Measurements from ENCODE around the gene KPNA3. TPM values are rescaled to one million over a fixed set of nuclear protein-coding genes. Genes with fewer than 3 reads are reported as not detected.

KPNA3 gene
- total and polyA plus RNA-seq, 2 experiments from 2014 or later, result 29.8 to 36.4 TPM

DNA sequence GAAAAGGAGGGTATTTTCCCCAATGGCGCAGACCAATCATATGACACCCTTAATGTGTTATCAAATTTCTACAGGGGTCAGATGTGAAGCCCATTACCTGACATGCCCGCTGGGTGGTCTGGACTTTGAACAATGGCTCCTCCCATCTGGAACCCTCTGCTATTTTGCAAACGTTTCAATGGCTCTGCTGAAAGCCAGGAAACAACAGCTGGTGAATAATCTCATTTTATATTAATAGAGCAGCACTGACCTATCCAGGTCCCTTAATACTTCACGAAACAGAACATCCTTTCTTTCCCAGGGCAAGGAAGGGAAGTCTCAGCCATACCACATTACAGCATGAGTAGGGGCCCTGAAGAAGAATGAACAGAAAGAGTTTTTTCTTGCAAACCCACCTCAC lies 20.3 kb upstream of the KPNA3 start:
- no peaks in the 10 kb centered on the region for H4K20me1 ChIP-seq (ENCODE audit: insufficient read depth)
- peaks cover 11% of the 10 kb centered on the region for H3K4me1 ChIP-seq (ENCODE audit: insufficient read depth)
- no peak overlapping the region for H2AFZ ChIP-seq
- H3F3A ChIP-seq (ENCODE audit: insufficient read depth), result peaks cover 15% of the 10 kb centered on the region; the same call in 1 of the 2 replicates
- 0 out of 2 replicates have a peak, but pooled peaks cover 6% of the 10 kb centered on the region for H3K27me3 ChIP-seq (replicated peaks; ENCODE audit: insufficient read depth)
- no peak overlapping the region for H3K9ac ChIP-seq
- no peak for TF ChIP-seq EZH2phosphoT487 (IDR thresholded peaks at IDR 0.05; ENCODE audit: insufficient read depth, low read depth)
- no peak for TF ChIP-seq EZH2 (IDR thresholded peaks at IDR 0.05; ENCODE audit: insufficient read depth, poor library complexity, severe bottlenecking)
- no peaks in the 10 kb centered on the region for H3K79me2 ChIP-seq (ENCODE audit: insufficient read depth)
- in situ Hi-C loops (cut with MboI), result no loop called here
- 59 to 60% methylated on average over 4 of the region's 4 CpGs for WGBS, 2 experiments (ENCODE audit: low coverage in 1 of 2, low lambda C conversion rate in 2 of 2, missing lambda C conversion rate in 2 of 2)
- H3K36me3 ChIP-seq (ENCODE audit: low read depth), result no peaks in the 10 kb centered on the region
- no peak overlapping the region for H3K4me2 ChIP-seq (ENCODE audit: unreplicated experiment)
- no peak for DNase-seq
- H3K9me2 ChIP-seq (ENCODE audit: insufficient read depth), result peaks cover 3% of the 10 kb centered on the region; the same call in 1 of the 2 replicates
- H3K27ac ChIP-seq, result no peak overlapping the region
- no peaks in the 10 kb centered on the region for H3K9me3 ChIP-seq (ENCODE audit: low read depth)
- H3K4me3 ChIP-seq, result no peak overlapping the region

GRCh38 chr13:49811527-49811908 lies 19.0 kb upstream of the KPNA3 start:
- no peaks in the 10 kb centered on the region for H4K20me1 ChIP-seq (ENCODE audit: insufficient read depth)
- H3K4me3 ChIP-seq, result no peak overlapping the region
- peaks cover 11% of the 10 kb centered on the region for H3K4me1 ChIP-seq (ENCODE audit: insufficient read depth)
- H3K36me3 ChIP-seq (ENCODE audit: low read depth), result no peaks in the 10 kb centered on the region
- 0 out of 2 replicates have a peak overlapping the region, but pooled peaks have one; percentile 12 for H2AFZ ChIP-seq
- no peaks in the 10 kb centered on the region for H3K27me3 ChIP-seq (replicated peaks; ENCODE audit: insufficient read depth)
- in situ Hi-C loops (cut with MboI), result no loop called here
- H3K9me2 ChIP-seq (ENCODE audit: insufficient read depth), result peaks cover 3% of the 10 kb centered on the region; the same call in 1 of the 2 replicates
- no peak for TF ChIP-seq EZH2phosphoT487 (IDR thresholded peaks at IDR 0.05; ENCODE audit: insufficient read depth, low read depth)
- no peak for TF ChIP-seq EZH2 (IDR thresholded peaks at IDR 0.05; ENCODE audit: insufficient read depth, poor library complexity, severe bottlenecking)
- no peaks in the 10 kb centered on the region for H3K79me2 ChIP-seq (ENCODE audit: insufficient read depth)
- no peaks in the 10 kb centered on the region for H3K9me3 ChIP-seq (ENCODE audit: low read depth)
- H3K27ac ChIP-seq, result no peak overlapping the region
- no peak for DNase-seq
- peaks cover 17% of the 10 kb centered on the region for H3F3A ChIP-seq (ENCODE audit: insufficient read depth)
- 88 to 89% methylated on average over 4 of the region's 4 CpGs for WGBS, 2 experiments (ENCODE audit: low coverage in 1 of 2, low lambda C conversion rate in 2 of 2, missing lambda C conversion rate in 2 of 2)
- no peak overlapping the region for H3K9ac ChIP-seq
- H3K4me2 ChIP-seq (ENCODE audit: unreplicated experiment), result peak overlapping the region; percentile 21

- H3K4me1 ChIP-seq (ENCODE audit: insufficient read depth), result peaks cover 11% of the 10 kb centered on the region
- H3K9ac ChIP-seq, result no peak overlapping the region
- no peaks in the 10 kb centered on the region for H3K79me2 ChIP-seq (ENCODE audit: insufficient read depth)
- TF ChIP-seq EZH2 (IDR thresholded peaks at IDR 0.05; ENCODE audit: insufficient read depth, poor library complexity, severe bottlenecking) (no peak), EZH2phosphoT487 (IDR thresholded peaks at IDR 0.05; ENCODE audit: insufficient read depth, low read depth) (no peak)
- peaks cover 24% of the 10 kb centered on the region for H3F3A ChIP-seq (ENCODE audit: insufficient read depth)
- DNase-seq, result peak; percentile 74
- H3K27ac ChIP-seq, result peak overlapping the region; percentile 19; the same call in 1 of the 2 replicates
- WGBS, 2 experiments (ENCODE audit: low coverage in 1 of 2, low lambda C conversion rate in 2 of 2, missing lambda C conversion rate in 2 of 2), result 40 to 50% methylated on average over 5 to 6 of the region's 6 CpGs
- no peaks in the 10 kb centered on the region for H3K9me3 ChIP-seq (ENCODE audit: low read depth)
- H4K20me1 ChIP-seq (ENCODE audit: insufficient read depth), result no peaks in the 10 kb centered on the region
- peak overlapping the region; percentile 12; the same call in 1 of the 2 replicates for H2AFZ ChIP-seq
- H3K4me3 ChIP-seq, result no peak overlapping the region
- H3K9me2 ChIP-seq (ENCODE audit: insufficient read depth), result peaks cover 3% of the 10 kb centered on the region; the same call in 1 of the 2 replicates
- H3K27me3 ChIP-seq (replicated peaks; ENCODE audit: insufficient read depth), result no peaks in the 10 kb centered on the region
- peak overlapping the region; percentile 21 for H3K4me2 ChIP-seq (ENCODE audit: unreplicated experiment)
- in situ Hi-C loops (cut with MboI), result no loop called here
- no peaks in the 10 kb centered on the region for H3K36me3 ChIP-seq (ENCODE audit: low read depth)
Observed at GRCh38 chr13:49810567-49811526, 18.4 kb upstream of the KPNA3 start.

- 63 to 66% methylated on average over 6 of the region's 6 CpGs for WGBS, 2 experiments (ENCODE audit: low coverage in 1 of 2, low lambda C conversion rate in 2 of 2, missing lambda C conversion rate in 2 of 2)
- no peak overlapping the region for H2AFZ ChIP-seq
- in situ Hi-C loops (cut with MboI), result no loop called here
Observed at GRCh38 chr13:49807681-49808080, 15.2 kb upstream of the KPNA3 start.

More at GRCh38 chr13:49807681-49808080, 15.2 kb upstream of the KPNA3 start:
- H3K4me3 ChIP-seq, result no peak overlapping the region
- H3K27ac ChIP-seq, result no peak overlapping the region
- no peak for DNase-seq
- no peaks in the 10 kb centered on the region for H3K36me3 ChIP-seq (ENCODE audit: low read depth)
- peaks cover 3% of the 10 kb centered on the region; the same call in 1 of the 2 replicates for H3K9me2 ChIP-seq (ENCODE audit: insufficient read depth)
- H3F3A ChIP-seq (ENCODE audit: insufficient read depth), result peaks cover 28% of the 10 kb centered on the region
- H3K9ac ChIP-seq, result no peak overlapping the region
- no peaks in the 10 kb centered on the region for H3K9me3 ChIP-seq (ENCODE audit: low read depth)
- no peaks in the 10 kb centered on the region for H4K20me1 ChIP-seq (ENCODE audit: insufficient read depth)
- no peak for TF ChIP-seq EZH2 (IDR thresholded peaks at IDR 0.05; ENCODE audit: insufficient read depth, poor library complexity, severe bottlenecking)
- TF ChIP-seq EZH2phosphoT487 (IDR thresholded peaks at IDR 0.05; ENCODE audit: insufficient read depth, low read depth), result no peak
- no peak overlapping the region for H3K4me2 ChIP-seq (ENCODE audit: unreplicated experiment)
- no peaks in the 10 kb centered on the region for H3K79me2 ChIP-seq (ENCODE audit: insufficient read depth)
- H3K4me1 ChIP-seq (ENCODE audit: insufficient read depth), result peaks cover 11% of the 10 kb centered on the region
- no peaks in the 10 kb centered on the region for H3K27me3 ChIP-seq (replicated peaks; ENCODE audit: insufficient read depth)

All from GM23248 (cell line).